RWPE1 (cell line): ENCODE data around the gene TRIM67.

ENCODE experiments used
- CTCF ChIA-PET: fragments of 350-600 bp; sonication (Branson Sonifier 250); formaldehyde crosslinking; extraction: SDS; loops from one replicate; lab custom pipeline; 2021; lab: Yijun Ruan, JAX
- POLR2A ChIA-PET: fragments of 400-600 bp; formaldehyde crosslinking; extraction: SDS; loops from one replicate; lab custom pipeline; 2020; ENCODE audit warnings: antibody characterized with exemption; ENCODE audit not compliant: low non-redundant PET; lab: Yijun Ruan, JAX
- DNase-seq: peaks from one replicate; pipeline ENCODE4 v3.0.0; 2012; ENCODE audit warnings: low spot score
- H3K27ac ChIP-seq: fragments of 450-650 bp; 2 replicates; pipeline ENCODE4 v1.5.1; 2017
- TF ChIP-seq, protein P1 (sequence below): fragments of 450-650 bp; conservative IDR thresholded peaks from 2 replicates; pipeline ENCODE4 v1.5.1; 2017; ENCODE audit warnings: low read depth, mild to moderate bottlenecking

Gene TRIM67

DNA sequence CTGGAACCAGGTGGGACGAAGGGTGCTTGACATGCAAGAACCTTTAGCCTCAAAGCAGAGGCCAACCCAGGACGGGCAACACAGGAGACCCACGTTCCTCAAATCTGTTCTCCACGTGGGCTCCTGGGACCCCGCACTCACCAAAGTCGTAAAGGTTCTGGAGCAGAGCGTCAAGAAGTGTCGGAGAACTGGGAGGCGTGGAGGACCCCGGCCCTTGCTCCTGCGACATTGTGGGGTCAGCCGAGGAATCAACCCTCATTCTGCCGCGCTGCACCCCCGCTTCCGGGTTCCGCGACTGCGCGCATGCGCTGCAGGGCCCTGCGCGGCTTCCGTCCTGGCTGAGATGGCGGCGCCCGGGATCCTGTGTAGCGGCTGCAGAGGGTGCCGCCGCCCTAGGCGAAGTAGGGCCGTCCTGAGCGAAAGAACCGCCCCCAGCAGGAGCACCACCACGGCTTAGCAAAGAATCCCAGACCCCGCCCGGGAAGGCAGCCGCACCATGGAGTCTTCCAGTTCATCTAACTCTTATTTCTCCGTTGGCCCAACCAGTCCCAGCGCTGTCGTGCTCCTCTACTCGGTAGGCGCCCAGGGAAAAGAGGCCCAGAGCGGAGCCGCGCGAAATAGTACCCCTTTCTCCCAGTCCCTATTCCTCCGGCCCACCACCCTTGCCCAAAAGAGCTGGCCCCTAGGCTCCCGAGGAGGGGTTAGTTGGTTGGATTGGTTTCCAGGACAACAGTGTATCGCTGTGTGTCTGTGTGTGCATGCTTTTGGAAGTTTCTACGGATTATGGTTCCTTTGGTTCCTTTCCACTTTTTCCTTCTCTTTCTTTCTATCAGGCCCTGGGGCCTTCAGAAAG is 79.3 kb downstream of the TRIM67 start, which contains the start of gene GNPAT:
TSS of gene GNPAT (plus strand) at position 330 of the 853 bp plus-strand sequence. CDS start at position 497, 167 bp downstream.
- DNase-seq = peak; percentile 97
- peak within 1 kb of the TSS; percentile 85 for H3K27ac ChIP-seq
- ChIA-PET POLR2A (no interaction called here), CTCF (no interaction called here)
- TF ChIP-seq, protein P1, sequence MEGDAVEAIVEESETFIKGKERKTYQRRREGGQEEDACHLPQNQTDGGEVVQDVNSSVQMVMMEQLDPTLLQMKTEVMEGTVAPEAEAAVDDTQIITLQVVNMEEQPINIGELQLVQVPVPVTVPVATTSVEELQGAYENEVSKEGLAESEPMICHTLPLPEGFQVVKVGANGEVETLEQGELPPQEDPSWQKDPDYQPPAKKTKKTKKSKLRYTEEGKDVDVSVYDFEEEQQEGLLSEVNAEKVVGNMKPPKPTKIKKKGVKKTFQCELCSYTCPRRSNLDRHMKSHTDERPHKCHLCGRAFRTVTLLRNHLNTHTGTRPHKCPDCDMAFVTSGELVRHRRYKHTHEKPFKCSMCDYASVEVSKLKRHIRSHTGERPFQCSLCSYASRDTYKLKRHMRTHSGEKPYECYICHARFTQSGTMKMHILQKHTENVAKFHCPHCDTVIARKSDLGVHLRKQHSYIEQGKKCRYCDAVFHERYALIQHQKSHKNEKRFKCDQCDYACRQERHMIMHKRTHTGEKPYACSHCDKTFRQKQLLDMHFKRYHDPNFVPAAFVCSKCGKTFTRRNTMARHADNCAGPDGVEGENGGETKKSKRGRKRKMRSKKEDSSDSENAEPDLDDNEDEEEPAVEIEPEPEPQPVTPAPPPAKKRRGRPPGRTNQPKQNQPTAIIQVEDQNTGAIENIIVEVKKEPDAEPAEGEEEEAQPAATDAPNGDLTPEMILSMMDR = no peak

DNA sequence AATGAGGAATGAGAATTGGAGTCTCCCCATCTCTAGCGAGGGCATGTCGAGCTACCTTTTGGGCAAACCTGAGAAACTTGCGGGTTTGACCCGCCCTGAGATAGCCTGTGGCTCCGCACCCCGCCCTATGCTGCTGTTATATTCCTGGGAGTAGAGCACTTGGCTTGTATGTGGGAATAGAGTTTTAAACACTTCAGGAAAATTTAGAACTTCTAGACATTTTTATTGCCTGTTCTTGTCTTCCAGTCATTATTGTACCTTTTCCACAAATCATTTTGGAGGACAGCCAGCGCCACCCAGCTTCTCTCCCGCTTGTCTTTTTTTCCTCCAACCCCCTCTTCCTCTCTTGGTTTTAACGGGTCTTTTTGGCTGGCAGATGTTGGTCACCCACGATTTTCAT is 79.9 kb downstream of the TRIM67 start:
- peak overlapping the region; percentile 85 for H3K27ac ChIP-seq
- ChIA-PET CTCF (interaction anchor here (0.7 kb wide), 1 partner anchor 14 kb away, joined by 4 read pairs; no protein-coding TSS in a partner anchor), POLR2A (no interaction called here)
- TF ChIP-seq, protein P1 = no peak
- DNase-seq = peak; percentile 65

DNA sequence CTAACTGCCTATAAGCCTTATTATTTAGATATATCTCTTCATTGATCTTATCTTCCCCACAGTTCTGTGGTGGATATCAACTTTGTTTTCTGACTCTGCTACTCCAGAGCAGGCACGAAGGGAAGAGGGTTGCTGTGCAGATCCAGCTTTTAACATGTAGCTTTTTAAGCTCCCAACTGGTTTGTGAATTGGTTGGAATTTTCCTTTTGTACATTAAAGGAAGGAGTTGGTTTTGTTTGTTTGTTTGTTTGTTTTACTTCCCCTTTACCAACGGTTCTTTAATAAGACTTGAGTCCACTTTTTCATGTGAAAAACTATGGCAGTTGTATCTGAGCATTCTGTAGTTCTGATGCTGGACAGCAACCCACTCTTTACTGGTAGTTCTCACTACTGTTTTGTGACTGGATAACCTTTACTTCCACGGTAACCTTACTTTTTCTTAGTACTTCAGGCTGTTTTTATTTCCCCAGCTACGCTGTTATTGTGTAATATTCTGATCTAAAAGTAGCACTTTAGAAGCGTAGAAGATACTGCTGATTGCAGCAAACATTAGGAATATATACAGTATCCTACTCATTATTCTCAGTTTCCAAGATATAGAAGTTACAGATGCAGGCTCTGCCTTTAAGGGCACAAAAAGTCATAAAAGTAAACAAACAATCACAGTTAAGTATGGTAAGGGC is 80.8 kb downstream of the TRIM67 start:
- POLR2A ChIA-PET = no interaction called here
- H3K27ac ChIP-seq = no peak overlapping the region
- CTCF ChIA-PET = interaction anchor here (0.6 to 0.7 kb wide), 2 partner anchors 14 to 26 kb away, joined by 3 to 4 read pairs; no protein-coding TSS in a partner anchor
- TF ChIP-seq, protein P1 = no peak
- DNase-seq = peak; percentile 5

DNA sequence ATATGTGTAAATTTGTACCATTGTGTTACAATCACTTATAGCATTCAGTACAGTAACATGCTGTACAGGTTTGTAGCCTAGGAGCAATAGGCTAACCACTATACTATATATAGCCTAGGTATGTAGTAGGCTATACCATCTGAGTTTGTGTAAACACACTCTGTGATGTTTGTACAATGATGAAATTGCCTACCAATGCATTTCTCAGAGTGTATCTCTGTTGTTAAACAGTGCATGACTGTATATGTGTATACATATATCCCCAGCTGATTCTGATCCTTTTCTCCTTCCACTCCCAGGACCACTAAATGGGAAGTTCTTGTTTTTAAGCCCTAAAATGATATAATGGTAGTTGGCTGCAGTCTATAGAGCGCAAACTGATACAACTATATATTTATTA is 86.9 kb downstream of the TRIM67 start:
- ChIA-PET POLR2A (no interaction called here), CTCF (no interaction called here)
- DNase-seq = no peak
- TF ChIP-seq, protein P1 = no peak
- no peak overlapping the region for H3K27ac ChIP-seq

GRCh38 chr1:231252336-231252735 is 90.5 kb downstream of the TRIM67 start:
- TF ChIP-seq, protein P1 = no peak
- CTCF ChIA-PET = no interaction called here
- peak; percentile 8 for DNase-seq
- POLR2A ChIA-PET = no interaction called here
- no peak overlapping the region for H3K27ac ChIP-seq

- CTCF ChIA-PET = interaction anchor here (0.7 kb wide), 1 partner anchor 9 kb away, joined by 3 read pairs; no protein-coding TSS in a partner anchor
- H3K27ac ChIP-seq = no peak overlapping the region
- no peak for DNase-seq
- TF ChIP-seq, protein P1 = no peak
- POLR2A ChIA-PET = no interaction called here
Measured at GRCh38 chr1:231260351-231260750, 98.5 kb downstream of the TRIM67 start.
